ENCODE results near the gene HNRNPA3. TPM values are rescaled to one million over a fixed set of nuclear protein-coding genes. Genes with fewer than 3 reads are reported as not detected.

The HNRNPA3 gene
- total and polyA plus RNA-seq, 2 of the 13 experiments (the other 11 are each of a cell fraction or from before 2014, with no cell fraction given), result 73.3 to 97.7 TPM

GRCh38 chr2:177212891-177213856, 580 bp downstream of the HNRNPA3 start (continued):
- 0 out of 2 replicates have a peak, but pooled peaks have one; percentile 72 for TF ChIP-seq THAP7 (CRISPR knock-in tag; IDR thresholded peaks at IDR 0.05)
- TF ChIP-seq CAMTA2 (CRISPR knock-in tag; IDR thresholded peaks at IDR 0.05; ENCODE audit: borderline replicate concordance), result no peak
- TF ChIP-seq BCL6 (CRISPR knock-in tag; IDR thresholded peaks at IDR 0.05), result peak; percentile 72
- TF ChIP-seq STAT5B (CRISPR knock-in tag; IDR thresholded peaks at IDR 0.05), result 0 out of 2 replicates have a peak, but pooled peaks have one; percentile 44
- TF ChIP-seq ZNF704 (CRISPR knock-in tag; IDR thresholded peaks at IDR 0.05; ENCODE audit: borderline replicate concordance), result peak; percentile 23; the same call in 1 of the 2 replicates
- TF ChIP-seq SAFB2 (CRISPR knock-in tag; IDR thresholded peaks at IDR 0.05; ENCODE audit: borderline replicate concordance, low read depth), result no peak
- TF ChIP-seq ZNF143 (CRISPR knock-in tag; IDR thresholded peaks at IDR 0.05), result peak; percentile 59; the same call in 1 of the 2 replicates
- TF ChIP-seq MBD4 (IDR thresholded peaks at IDR 0.05; ENCODE audit: borderline replicate concordance, low read length), result no peak
- no peak; the same call in 1 of the 2 replicates for TF ChIP-seq ZNF784 (CRISPR knock-in tag; IDR thresholded peaks at IDR 0.05; ENCODE audit: borderline replicate concordance)
- peak; percentile 94 for TF ChIP-seq CEBPG (CRISPR knock-in tag; IDR thresholded peaks at IDR 0.05)
- TF ChIP-seq ZKSCAN5 (CRISPR knock-in tag; IDR thresholded peaks at IDR 0.05), result no peak
- TF ChIP-seq ISX (CRISPR knock-in tag; conservative IDR thresholded peaks at IDR 0.05), result no peak
- no peak for TF ChIP-seq NR3C1 (CRISPR knock-in tag; IDR thresholded peaks at IDR 0.05)
- no peak for TF ChIP-seq TRAFD1 (CRISPR knock-in tag; IDR thresholded peaks at IDR 0.05; ENCODE audit: borderline replicate concordance)
- TF ChIP-seq AGO1 (IDR thresholded peaks at IDR 0.05; ENCODE audit: low read depth, low read length, poor library complexity, severe bottlenecking), result peak; percentile 94
- 0 out of 2 replicates have a peak, but pooled peaks have one; percentile 16 for TF ChIP-seq ZNF607 (CRISPR knock-in tag; IDR thresholded peaks at IDR 0.05; ENCODE audit: borderline replicate concordance)
- TF ChIP-seq CREM (IDR thresholded peaks at IDR 0.05), result peak; percentile 61
- TF ChIP-seq CREM (CRISPR knock-in tag; IDR thresholded peaks at IDR 0.05), result no peak
- no peak for TF ChIP-seq ZNF710 (CRISPR knock-in tag; IDR thresholded peaks at IDR 0.05; ENCODE audit: borderline replicate concordance)
- TF ChIP-seq ZC3H13 (CRISPR knock-in tag; IDR thresholded peaks at IDR 0.05), result peak; percentile 81
- TF ChIP-seq ZNF136 (CRISPR knock-in tag; IDR thresholded peaks at IDR 0.05; ENCODE audit: low read depth), result no peak

Data from HepG2 (cell line).